Activated CD4-positive, alpha-beta T cell treated with anti-CD3 and anti-CD28 coated beads, Interleukin-2, amount 50 U/mL, for 48 hours (primary cell): Measurements from ENCODE around the gene FXR2.
"Not testable (repeated sequence)": the region's sequence is repeated elsewhere in the genome, so short reads cannot be mapped to it uniquely, and the experiment has no call there.

ENCODE experiments used
- DNase-seq, 2 experiments: peaks; one replicate each; pipeline ENCODE4 v3.0.0-alpha.2; 2020

Gene FXR2

GRCh38 chr17:7627250-7628121 lies 12.8 kb upstream of the FXR2 start, which contains the start of gene SAT2:
TSS of gene SAT2 (minus strand) at chr17:7627821. CDS start at chr17:7627635, 186 bp downstream.
- peak; percentile 88 to 90 for DNase-seq

GRCh38 chr17:7626956-7627249 lies 12.2 kb upstream of the FXR2 start:
- no peak for DNase-seq

GRCh38 chr17:7626307-7626706 lies 11.6 kb upstream of the FXR2 start:
- no peak for DNase-seq

DNA sequence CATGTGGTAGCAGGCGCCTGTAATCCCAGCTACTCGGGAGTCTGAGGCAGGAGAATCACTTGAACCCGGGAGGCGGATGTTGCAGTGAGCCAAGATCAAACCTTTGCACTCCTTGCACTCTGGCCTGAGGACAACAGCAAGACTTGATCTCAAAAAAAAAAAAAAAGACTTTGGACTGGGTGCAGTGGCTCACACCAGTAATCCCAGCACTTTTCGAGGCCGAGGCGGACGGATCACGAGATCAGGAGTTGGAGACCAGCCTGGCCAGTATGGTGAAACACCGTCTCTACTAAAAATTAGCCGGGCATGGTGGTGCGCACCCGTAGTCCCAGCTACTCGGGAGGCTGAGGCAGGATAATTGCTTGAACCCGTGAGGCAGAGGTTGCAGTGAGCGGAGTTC lies 11.1 kb upstream of the FXR2 start:
- not testable (repeated sequence) for DNase-seq

GRCh38 chr17:7623661-7624060 lies 9.0 kb upstream of the FXR2 start:
- no peak for DNase-seq

DNA sequence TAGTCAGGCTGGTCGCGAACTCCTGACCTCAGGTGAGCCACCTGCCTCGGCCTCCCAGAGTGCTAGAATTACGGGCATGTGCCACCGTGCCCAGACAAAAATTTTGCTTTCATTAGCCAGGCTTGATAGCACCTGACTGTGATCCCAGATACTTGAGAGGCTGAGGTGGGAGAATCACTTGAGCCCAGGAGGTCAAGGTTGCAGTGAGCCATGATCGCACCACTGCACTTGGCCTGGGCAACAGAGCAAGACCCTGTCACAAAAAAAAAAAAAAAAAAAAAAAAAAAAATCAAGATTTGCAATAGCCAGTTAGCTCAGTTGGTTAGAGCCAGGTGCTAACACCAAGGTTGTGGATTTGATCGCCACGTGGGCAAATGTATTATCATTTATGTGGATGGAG lies 6.1 kb upstream of the FXR2 start:
- no peak for DNase-seq

DNA sequence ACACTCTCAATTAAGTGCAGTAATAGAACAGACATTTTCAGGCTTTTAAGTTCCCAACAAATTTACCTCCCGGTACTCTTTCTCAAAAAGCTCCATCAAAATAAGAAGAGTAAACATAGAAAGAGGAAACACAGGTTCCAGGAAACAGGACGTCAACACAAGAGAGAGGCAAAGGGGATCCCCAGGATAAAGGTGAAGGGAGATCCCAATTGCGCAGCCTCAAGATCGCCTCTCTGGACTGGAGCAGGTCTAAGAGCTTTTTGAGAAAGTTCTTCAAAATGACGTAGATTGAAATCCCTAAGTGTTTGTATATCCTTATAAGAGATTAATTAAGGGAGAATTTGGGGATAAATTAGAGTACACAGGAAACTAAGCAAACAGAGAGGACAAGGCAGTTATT lies 3.9 kb upstream of the FXR2 start:
- no peak for DNase-seq

DNA sequence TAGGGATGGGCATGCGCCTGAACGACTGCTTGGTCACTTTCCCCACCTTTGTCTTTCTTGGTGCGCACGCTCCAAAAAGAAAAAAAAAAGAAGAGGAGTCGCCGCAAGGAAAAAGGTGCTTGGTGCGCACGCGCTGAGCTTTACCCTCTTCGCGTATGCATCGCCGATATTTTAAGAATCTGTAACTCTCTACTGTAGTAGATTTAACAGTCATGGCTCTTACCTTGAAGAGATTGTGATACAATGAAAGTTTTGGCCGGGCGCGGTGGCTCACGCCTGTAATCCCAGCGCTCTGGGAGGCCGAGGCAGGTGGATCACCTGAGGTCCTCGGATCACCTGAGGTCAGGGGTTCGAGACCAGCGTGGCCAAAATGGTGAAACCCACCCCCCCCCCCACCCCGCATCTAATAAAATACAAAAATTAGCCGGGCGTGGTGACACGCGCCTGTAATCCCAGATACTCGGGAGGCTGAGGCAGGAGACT lies 609 bp upstream of the FXR2 start:
- DNase-seq: no peak

GRCh38 chr17:7613769-7614424 lies 800 bp downstream of the FXR2 start:
- no peak for DNase-seq

- no peak for DNase-seq
Measured at GRCh38 chr17:7612294-7612640, 2.4 kb downstream of the FXR2 start.

DNA sequence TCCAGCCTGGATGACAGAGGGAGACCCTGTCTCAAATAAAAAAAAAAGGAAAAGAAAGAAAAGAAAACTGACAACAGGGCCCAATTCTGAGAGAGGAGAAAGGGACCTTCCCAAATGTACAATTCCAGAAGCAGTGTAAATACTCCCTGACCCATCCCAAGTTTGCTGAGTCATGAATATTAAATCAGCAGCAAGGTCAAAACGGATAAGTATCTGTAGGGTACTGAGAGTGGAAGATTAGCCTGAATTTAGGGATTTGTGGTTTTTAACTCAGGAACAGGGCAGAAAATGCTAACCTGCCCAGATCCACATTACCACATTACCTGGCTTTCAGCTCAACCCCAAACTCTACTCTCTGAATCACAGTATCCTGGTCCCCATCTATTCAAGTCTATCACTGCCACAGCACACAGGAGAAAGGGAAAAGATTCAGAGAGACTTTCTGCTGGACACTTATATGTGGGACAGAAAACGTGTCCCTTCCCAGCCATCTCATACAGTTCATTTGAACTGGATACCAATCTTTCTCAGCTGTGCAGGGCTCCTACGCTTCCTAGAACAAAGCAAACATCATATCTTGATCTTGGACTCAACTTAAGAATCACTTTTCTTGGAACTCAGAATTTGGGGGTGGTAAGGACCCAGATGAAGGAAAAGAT lies 2.9 kb downstream of the FXR2 start:
- DNase-seq: no peak

GRCh38 chr17:7610641-7611040 lies 4.1 kb downstream of the FXR2 start:
- no peak for DNase-seq

- DNase-seq: no peak
Measured at GRCh38 chr17:7606280-7606679, 8.4 kb downstream of the FXR2 start.

GRCh38 chr17:7597561-7597960 lies 17.1 kb downstream of the FXR2 start:
- not testable (repeated sequence) for DNase-seq

GRCh38 chr17:7593296-7593695 lies 21.4 kb downstream of the FXR2 start:
- DNase-seq: no peak

GRCh38 chr17:7592422-7593021 lies 22.2 kb downstream of the FXR2 start:
- no peak for DNase-seq

- DNase-seq: no peak
Measured at GRCh38 chr17:7591596-7591995, 23.1 kb downstream of the FXR2 start.

DNA sequence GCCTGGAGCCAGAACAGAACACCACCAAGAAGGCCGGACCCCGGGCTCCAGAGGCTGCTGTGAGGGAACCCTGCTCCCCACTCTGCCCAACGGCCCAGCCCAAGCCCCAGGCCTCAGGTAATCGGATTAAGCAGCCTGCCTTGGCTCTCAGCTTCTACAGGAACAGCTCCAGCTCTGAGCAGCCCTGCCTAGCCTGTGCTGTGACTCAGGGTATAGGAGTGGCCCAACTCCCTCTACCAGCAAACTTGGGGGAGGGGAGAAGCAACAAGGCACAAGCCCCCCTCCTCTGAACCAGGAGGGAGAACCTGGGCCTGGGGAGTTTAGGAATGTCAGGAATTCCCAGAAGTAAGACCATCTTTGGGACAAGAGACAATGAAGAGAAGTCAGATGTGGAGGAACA lies 24.0 kb downstream of the FXR2 start:
- no peak for DNase-seq

DNA sequence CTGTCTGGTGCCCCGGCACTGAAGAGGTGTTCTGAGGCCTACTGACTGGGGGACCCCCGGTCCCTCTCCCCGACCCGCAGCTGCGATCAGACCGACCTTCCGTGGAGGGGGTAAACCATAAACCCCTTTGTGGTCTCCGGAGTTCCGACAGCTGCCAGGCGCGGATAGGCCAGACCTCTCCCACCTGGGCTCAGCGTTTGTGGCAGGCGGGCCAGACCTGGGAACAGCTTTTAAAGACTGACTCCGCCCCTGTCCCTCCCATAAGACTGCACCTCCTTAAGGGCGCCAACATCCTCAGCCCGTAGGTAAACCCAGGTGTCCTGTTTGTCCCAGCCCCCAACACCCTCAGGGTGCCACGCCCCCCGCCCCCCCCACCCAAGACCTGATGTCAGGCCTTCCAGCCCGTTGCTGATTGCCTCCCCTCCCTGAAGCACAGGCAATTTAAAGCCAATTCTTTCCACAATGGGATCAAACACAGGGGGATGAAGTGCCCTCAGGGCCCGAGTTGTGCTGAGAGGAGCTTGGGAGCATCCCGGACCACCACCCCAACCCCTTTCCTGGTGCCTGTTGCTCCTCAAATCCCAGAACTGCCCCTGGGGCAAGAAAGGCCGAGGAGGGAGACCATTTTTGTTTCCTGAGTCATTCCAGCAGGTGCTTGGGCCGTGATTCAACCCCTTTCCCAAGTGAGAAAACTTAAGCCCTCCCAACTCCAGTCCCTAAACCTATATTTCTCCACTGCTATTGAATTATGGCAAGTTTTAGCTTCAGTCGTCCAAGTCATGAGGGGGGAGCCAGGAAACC lies 24.6 kb downstream of the FXR2 start, which contains the start of gene SOX15:
TSS of gene SOX15 (minus strand) at position 204 of the 801 bp plus-strand sequence. CDS start 418 bp downstream, outside the sequence.
- no peak for DNase-seq

GRCh38 chr17:7589204-7589868 lies 25.4 kb downstream of the FXR2 start:
- peak; percentile 68 to 73 for DNase-seq

DNA sequence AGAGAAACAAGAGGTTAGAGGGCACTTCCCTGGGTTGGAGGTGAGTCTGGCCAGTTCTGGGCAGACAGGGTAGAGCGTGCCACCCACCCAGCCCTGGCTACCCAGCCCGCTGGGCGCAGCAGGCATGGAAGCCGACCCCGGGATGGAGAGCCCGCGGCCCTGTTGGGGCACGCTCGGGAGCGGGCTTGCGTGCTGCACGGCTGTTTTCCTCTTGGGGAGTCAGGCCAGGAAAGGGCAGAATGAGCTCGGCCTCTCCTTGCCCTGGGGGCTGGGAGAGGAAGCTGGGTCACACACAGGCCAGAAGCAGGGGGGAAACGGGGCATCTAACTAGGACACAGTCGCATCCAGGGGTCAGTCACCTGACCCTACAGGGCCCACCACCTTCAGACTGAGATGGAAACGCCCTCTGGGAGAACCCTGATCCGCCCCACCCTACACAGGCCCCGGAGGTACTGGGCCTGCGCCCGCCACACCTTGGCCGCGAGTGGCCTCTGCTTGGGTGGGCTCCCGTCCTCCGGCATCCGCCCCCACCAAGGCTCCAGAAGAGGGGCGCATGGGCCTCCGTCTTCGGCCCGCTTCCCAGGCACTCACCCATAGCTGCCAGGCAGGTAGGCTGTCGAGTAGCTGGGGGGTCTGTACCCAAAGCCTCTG lies 26.0 kb downstream of the FXR2 start:
- no peak for DNase-seq
